Stimulated activated CD4-positive, alpha-beta T cell treated with anti-CD3 and anti-CD28 coated beads, Interleukin-1b, Interleukin-23, amount 100 ng/mL, for 24 hours (primary cell): ENCODE results near the gene EEF1AKMT3.

Experiments
- DNase-seq, 4 experiments: peaks; one replicate each; pipeline ENCODE4 v3.0.0-alpha.2; 2020; ENCODE audit warnings: low read depth in 4 of 4, low spot score in 1 of 4

Gene EEF1AKMT3

GRCh38 chr12:57750561-57751431 is 21.6 kb upstream of the EEF1AKMT3 start:
- no peak for DNase-seq

GRCh38 chr12:57751432-57751787 is 21.0 kb upstream of the EEF1AKMT3 start:
- DNase-seq = no peak

- DNase-seq = peak; percentile 93 to 97 (median 95)
These were observed 20.4 kb upstream of the EEF1AKMT3 start, which contains the start of gene CDK4 for GRCh38 chr12:57751788-57752667. TSS of gene CDK4 (minus strand) at chr12:57752310. CDS start at chr12:57751717, 593 bp downstream.

GRCh38 chr12:57752668-57753000 is 19.8 kb upstream of the EEF1AKMT3 start:
- DNase-seq = no peak

DNA sequence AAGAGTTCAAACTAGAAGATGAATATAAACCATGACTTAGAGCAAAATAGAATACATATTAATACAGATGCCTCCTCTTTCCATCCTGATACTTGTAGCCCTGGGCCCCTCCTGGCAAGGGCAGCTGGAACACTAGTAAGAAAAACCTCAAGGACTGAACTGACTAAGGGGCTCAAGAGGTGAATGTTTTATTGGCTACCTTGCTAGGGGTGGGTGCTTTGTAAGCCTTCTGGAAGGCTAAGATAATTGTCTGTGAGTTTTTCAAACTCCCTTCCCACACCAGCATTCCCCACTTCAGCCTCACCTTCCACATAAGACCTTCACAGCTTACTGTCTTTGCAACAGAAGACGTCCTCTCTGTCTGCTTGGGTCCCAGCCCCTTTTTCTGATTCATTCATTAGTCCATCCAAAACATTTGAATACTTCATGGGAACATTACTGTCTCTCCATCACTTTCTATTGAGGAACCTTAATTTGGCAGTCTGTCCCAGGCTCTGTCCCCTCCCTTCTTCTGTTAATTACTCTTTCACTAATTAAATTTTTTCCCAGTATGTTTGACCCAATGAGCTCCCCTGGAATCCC is 18.6 kb upstream of the EEF1AKMT3 start:
- no peak for DNase-seq

DNA sequence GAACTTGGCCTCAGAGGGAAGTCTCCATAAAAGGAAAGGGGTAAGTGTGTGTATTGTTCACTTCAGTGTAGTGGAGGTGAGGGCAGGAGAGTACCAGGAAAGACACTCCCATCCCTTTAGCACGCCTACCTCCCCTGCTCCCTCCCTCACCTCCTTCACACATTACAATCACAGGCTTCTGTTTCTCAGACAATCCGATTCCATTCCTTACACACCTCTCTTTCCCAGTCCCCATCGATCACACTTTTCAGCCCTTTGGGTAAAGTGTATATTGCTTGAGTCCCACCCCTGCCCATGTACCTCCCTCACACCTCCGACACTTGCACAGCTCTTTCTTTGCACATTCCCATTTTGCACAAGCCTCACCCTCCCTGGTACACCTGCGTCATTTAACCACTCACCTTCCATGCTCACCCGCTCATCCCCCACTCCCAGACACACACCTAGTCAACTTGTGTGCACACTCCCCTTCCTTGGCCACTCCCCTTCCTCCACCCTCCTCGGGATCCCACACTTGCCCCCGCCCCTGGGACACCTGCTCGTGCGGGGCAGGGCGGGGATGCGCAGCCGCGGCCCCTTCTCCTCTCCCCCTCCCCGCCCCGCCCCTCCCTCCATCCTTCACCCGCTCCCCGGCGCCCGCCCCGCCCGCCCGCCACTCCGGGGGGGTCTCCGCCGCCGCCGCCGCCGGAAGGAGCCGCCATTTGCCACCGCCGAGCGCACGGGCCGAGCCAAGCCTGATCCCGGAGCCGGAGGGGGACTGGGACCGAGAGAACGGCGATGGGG is 17.8 kb upstream of the EEF1AKMT3 start, which contains the start of gene MARCHF9:
TSS of gene MARCHF9 (plus strand) at position 693 of the 783 bp plus-strand sequence. CDS start 426 bp downstream, outside the sequence.
- DNase-seq = peak; percentile 55 to 88 (median 66)

- DNase-seq = no peak
These were observed 17.3 kb upstream of the EEF1AKMT3 start for GRCh38 chr12:57755194-57755453.

- DNase-seq = no peak
These were observed 16.7 kb upstream of the EEF1AKMT3 start for GRCh38 chr12:57755454-57756372.

DNA sequence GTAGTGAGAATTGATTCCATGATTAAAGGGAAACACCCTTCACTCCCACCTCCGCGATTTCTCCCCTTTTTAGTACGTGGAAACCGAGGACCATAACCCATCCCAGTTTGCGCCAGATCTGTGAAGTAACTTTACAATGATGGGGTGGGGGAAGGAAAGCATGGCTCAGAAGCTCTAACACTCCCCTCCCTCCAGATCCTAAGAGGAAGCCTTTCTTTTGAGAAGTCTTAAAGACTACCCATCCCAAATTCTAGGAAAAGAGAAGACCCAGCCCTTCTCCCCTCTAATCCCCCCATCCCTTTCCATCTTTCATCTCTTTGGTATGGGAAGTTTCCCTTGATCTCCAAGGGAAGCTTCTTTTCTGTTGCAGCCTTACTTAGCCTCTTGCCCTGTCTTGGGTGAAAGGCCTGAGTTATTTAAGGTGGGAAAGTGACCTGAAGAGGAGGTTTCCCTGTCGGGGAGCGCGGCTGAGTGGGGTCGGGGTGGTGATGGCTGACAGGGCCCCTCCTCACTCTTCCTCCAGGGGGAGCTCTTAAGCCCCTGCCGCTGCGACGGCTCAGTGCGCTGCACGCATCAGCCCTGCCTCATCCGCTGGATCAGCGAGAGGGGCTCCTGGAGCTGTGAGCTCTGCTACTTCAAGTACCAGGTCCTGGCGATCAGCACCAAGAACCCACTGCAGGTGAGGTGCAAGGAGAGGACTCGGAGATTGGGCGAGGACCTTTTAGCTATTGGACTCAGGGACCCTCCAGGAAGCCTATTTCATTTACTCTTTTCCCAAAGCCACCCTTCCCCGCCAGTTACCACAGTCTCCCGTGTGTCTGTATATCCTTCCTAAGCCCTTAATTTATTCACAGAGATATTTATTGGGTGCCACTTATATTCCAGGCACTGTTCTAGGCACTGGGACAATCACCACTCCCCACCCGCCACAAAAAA is 15.7 kb upstream of the EEF1AKMT3 start:
- DNase-seq = peak; percentile 38 to 62 (median 54)

- DNase-seq = no peak
These were observed 14.6 kb upstream of the EEF1AKMT3 start for GRCh38 chr12:57757771-57758170.

GRCh38 chr12:57758552-57759359 is 13.7 kb upstream of the EEF1AKMT3 start:
- no peak for DNase-seq

- DNase-seq = no peak
These were observed 12.9 kb upstream of the EEF1AKMT3 start for GRCh38 chr12:57759360-57759980.

- no peak for DNase-seq
These were observed 11.9 kb upstream of the EEF1AKMT3 start for GRCh38 chr12:57760347-57760982.

- no peak for DNase-seq
These were observed 10.9 kb upstream of the EEF1AKMT3 start for GRCh38 chr12:57761391-57761998.

GRCh38 chr12:57762463-57762862 is 10.0 kb upstream of the EEF1AKMT3 start:
- DNase-seq = no peak

GRCh38 chr12:57763881-57764661 is 8.3 kb upstream of the EEF1AKMT3 start:
- DNase-seq = no peak
